Sigmoid colon (tissue), 7 donors: ENCODE measurements around the gene ACTR2. TPM values are rescaled to one million over a fixed set of nuclear protein-coding genes. Genes with fewer than 3 reads are reported as not detected.

Experiments used
- DNase-seq: peaks from one replicate; pipeline ENCODE4 v3.0.0-alpha.2; 2019
- H3K27ac ChIP-seq, 4 donors: fragments of 200-600 bp; sonication (generic); one replicate each; pipeline ENCODE4 v1.5.1; 2016 to 2019; ENCODE audit warnings: mild to moderate bottlenecking in 1 of 4
- H3K27me3 ChIP-seq, 3 donors: fragments of 200-600 bp; sonication (generic); one replicate each; pipeline ENCODE4 v1.5.1; 2019; ENCODE audit warnings: mild to moderate bottlenecking in 1 of 3
- H3K36me3 ChIP-seq, 4 donors: fragments of 200-600 bp; sonication (generic); one replicate each; pipeline ENCODE4 v1.5.1; 2016 to 2019
- H3K4me1 ChIP-seq, 4 donors: fragments of 200-600 bp; sonication (generic); one replicate each; pipeline ENCODE4 v1.5.1; 2017 to 2019
- H3K4me3 ChIP-seq, 4 donors: fragments of 200-600 bp; sonication (generic); one replicate each; pipeline ENCODE4 v1.5.1; 2017 to 2019; ENCODE audit warnings: mild to moderate bottlenecking in 2 of 4, moderate library complexity in 1 of 4
- H3K9me3 ChIP-seq, 4 donors: fragments of 200-600 bp in 3 of 4; sonication (generic) in 3 of 4; one replicate each; pipeline versions ENCODE4 v1.5.1 to v1.6.1; 2013 to 2019
- EP300 ChIP-seq, 4 donors: sonication (generic); formaldehyde crosslinking; IDR thresholded peaks; one replicate each; pipeline ENCODE4 v1.6.1; 2017; ENCODE audit warnings: antibody characterized with exemption in 4 of 4
- POLR2A ChIP-seq, 2 donors: fragments of 450-650 bp; IDR thresholded peaks; one replicate each; pipeline ENCODE4 v1.6.1; 2016; ENCODE audit warnings: antibody characterized with exemption in 2 of 2, mild to moderate bottlenecking in 2 of 2, moderate library complexity in 2 of 2
- POLR2AphosphoS5 ChIP-seq, 4 donors: sonication (generic); formaldehyde crosslinking; IDR thresholded peaks; one replicate each; pipeline ENCODE4 v1.6.1; 2017; ENCODE audit warnings: antibody characterized with exemption in 4 of 4
- WGBS, 2 donors: extraction: QIAGEN DNeasy Blood & Tissue Kit; methylation state at CpG; one replicate each; pipeline ENCODE4 v1.1.7; 2013; 5-methylcytosine and 5-hydroxymethylcytosine counted together
- intact Hi-C: fragments of 100-400 bp; cut with DNase I; formaldehyde crosslinking; loops from one replicate; pipeline ENCODE4 v1.15.1; 2023
- polyA plus RNA-seq, 3 donors: library from polyadenylated mRNA; stranded (reverse); fragments of 200-250 nt; gene quantifications; one replicate each; pipeline ENCODE4 v1.2.3, GENCODE V29; 2013
- total RNA-seq, 4 donors: library from RNA; depleted of rRNA; stranded (reverse); fragments of >200 nt; gene quantifications; one replicate each; pipeline ENCODE4 v1.1.0, GENCODE V29; 2016
- TF ChIP-seq, protein P1 (sequence below), 4 experiments: fragments of 450-650 bp in 3 of 4; fragments of 200-600 bp in 1 of 4; IDR thresholded peaks; one replicate each; pipeline ENCODE4 v1.5.1; 2016 to 2019; ENCODE audit warnings: antibody characterized with exemption in 4 of 4, mild to moderate bottlenecking in 3 of 4, moderate library complexity in 2 of 4
- donor health status: healthy with polysubstance abuse.
- donor health status: Bipolar disorder and iron deficiency.
- donor health status: healthy.

ACTR2 gene
- total and polyA plus RNA-seq, 7 donors: 70.9 to 171 (median 98.1) TPM

DNA sequence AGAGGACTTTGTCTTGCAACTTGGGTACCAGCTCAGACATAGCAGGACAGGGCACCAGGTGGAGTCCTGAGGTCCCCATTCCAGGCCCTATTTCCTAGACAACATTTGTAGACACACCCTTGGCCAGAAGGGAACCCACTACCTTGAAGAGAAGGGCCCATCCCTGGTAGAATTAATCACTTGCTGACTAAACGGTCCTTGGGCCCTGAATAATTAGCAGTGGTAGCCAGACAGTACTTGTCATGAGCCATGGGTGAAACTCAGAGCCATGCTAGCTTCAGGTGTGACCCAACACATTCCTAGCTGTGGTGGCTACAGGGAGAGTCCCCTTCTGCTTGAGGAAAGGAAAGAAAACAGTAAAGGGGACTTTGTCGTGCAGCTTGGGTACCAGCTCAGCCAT lies 28.5 kb upstream of the ACTR2 start:
- DNase-seq: no peak
- Histone ChIP-seq H3K27me3 (no peaks in the 10 kb centered on the region), H3K4me1 (no peaks in the 10 kb centered on the region), H3K4me3 (no peak overlapping the region), H3K9me3 (no peaks in the 10 kb centered on the region), H3K27ac (no peak overlapping the region), H3K36me3 (no peaks in the 10 kb centered on the region)
- intact Hi-C loops: no loop called here
- TF ChIP-seq POLR2A (IDR thresholded peaks at IDR 0.05): no peak
- TF ChIP-seq POLR2AphosphoS5 (IDR thresholded peaks at IDR 0.05): no peak
- TF ChIP-seq, protein P1, sequence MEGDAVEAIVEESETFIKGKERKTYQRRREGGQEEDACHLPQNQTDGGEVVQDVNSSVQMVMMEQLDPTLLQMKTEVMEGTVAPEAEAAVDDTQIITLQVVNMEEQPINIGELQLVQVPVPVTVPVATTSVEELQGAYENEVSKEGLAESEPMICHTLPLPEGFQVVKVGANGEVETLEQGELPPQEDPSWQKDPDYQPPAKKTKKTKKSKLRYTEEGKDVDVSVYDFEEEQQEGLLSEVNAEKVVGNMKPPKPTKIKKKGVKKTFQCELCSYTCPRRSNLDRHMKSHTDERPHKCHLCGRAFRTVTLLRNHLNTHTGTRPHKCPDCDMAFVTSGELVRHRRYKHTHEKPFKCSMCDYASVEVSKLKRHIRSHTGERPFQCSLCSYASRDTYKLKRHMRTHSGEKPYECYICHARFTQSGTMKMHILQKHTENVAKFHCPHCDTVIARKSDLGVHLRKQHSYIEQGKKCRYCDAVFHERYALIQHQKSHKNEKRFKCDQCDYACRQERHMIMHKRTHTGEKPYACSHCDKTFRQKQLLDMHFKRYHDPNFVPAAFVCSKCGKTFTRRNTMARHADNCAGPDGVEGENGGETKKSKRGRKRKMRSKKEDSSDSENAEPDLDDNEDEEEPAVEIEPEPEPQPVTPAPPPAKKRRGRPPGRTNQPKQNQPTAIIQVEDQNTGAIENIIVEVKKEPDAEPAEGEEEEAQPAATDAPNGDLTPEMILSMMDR (IDR thresholded peaks at IDR 0.05): no peak
- 76 to 84% methylated on average over 2 of the region's 2 CpGs for WGBS, 2 donors

DNA sequence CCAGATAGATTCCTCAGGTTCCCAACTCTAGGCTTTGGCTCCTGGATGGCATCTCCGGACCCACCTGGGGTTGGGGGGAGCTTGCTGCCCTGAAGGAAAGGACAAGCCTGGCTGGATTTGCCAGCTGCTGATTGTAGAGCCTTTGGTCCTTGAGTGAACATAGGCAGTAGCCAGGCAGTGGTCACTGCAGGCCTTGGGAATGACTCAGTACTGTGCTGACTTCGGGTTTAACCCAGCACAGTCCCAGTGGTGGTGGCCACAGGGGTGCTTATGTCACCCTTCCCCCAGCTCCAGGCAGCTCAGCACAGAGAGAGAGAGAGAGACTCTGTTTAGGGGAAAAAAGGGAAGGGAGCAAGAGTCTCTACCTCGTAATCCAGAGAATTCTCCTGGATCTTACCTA lies 27.7 kb upstream of the ACTR2 start:
- TF ChIP-seq POLR2AphosphoS5 (IDR thresholded peaks at IDR 0.05) (no peak), EP300 (IDR thresholded peaks at IDR 0.05) (no peak), POLR2A (IDR thresholded peaks at IDR 0.05) (no peak)
- TF ChIP-seq, protein P1 (IDR thresholded peaks at IDR 0.05): no peak
- H3K9me3 ChIP-seq: no peaks in the 10 kb centered on the region
- DNase-seq: no peak
- intact Hi-C loops: no loop called here
- H3K4me3 ChIP-seq: no peak overlapping the region
- no peaks in the 10 kb centered on the region for H3K36me3 ChIP-seq
- no peaks in the 10 kb centered on the region for H3K4me1 ChIP-seq
- WGBS, 2 donors: 72 to 91% methylated on average over 3 of the region's 3 CpGs
- no peaks in the 10 kb centered on the region for H3K27me3 ChIP-seq
- H3K27ac ChIP-seq: no peak overlapping the region

DNA sequence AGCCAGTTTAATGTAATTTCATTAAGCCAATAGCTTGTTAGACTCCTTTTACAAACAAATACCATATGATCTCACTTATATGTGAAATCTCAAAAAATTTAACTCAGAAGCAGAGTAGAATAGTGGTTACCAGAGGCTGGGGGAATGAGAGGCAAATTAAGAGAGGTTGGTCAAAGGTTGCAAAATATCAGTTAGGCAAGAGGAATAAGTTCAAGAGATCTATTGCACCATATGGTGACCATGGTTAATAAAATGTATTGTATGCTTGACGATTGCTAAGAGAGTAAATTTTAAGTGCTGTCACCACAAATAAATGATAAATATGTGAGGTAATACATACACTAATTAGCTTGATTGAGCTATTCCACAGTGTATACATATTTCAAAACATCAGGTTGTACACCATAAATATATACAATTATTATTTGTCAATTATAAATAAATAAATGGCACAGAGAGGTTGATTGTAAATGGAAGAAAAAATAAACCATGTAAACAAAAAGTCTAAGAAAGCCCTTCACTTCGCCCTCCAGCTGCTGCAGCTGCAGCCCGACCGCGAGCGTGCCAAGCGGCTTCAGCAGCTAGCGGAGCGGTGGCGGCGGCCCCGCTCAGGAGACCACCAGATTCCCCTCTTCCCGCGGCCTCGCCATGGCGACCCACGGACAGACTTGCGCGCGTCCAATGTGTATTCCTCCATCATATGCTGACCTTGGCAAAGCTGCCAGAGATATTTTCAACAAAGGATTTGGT lies 23.0 kb upstream of the ACTR2 start:
- intact Hi-C loops: no loop called here
- Histone ChIP-seq H3K27me3 (no peaks in the 10 kb centered on the region), H3K4me1 (no peaks in the 10 kb centered on the region), H3K9me3 (no peaks in the 10 kb centered on the region), H3K27ac (no peak overlapping the region), H3K36me3 (no peaks in the 10 kb centered on the region), H3K4me3 (no peak overlapping the region)
- DNase-seq: no peak
- 94 to 96% methylated on average over 20 of the region's 20 CpGs for whole genome bisulfite sequencing, 2 donors
- TF ChIP-seq POLR2A (IDR thresholded peaks at IDR 0.05): no peak
- no peak for TF ChIP-seq EP300 (IDR thresholded peaks at IDR 0.05)
- no peak for TF ChIP-seq POLR2AphosphoS5 (IDR thresholded peaks at IDR 0.05)
- TF ChIP-seq, protein P1 (IDR thresholded peaks at IDR 0.05): no peak

DNA sequence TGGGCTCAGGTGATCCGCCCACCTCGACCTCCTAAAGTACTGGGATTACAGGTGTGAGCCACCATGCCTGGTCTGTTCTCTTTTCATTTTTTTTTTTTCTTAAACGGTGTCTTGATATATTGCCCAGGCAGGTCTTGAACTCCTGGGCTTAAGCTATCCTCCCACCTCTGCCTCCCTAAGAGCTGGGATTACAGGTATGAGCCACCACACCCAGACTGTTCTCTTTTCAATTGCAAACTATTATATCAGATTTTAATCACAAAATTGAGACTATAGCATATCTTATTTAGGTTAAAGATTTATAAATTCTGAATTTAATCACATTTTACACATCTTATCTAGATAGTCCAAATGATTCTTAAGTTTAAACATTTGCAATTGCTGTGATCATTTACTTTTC lies 15.5 kb upstream of the ACTR2 start:
- H3K27ac ChIP-seq: no peak overlapping the region
- 49 to 83% methylated on average over 3 of the region's 3 CpGs for WGBS, 2 donors
- TF ChIP-seq, protein P1 (IDR thresholded peaks at IDR 0.05): no peak
- no peak for TF ChIP-seq POLR2AphosphoS5 (IDR thresholded peaks at IDR 0.05)
- no peak for TF ChIP-seq EP300 (IDR thresholded peaks at IDR 0.05)
- no peak for TF ChIP-seq POLR2A (IDR thresholded peaks at IDR 0.05)
- no peaks in the 10 kb centered on the region for H3K9me3 ChIP-seq
- H3K27me3 ChIP-seq: no peaks in the 10 kb centered on the region
- intact Hi-C loops: no loop called here
- no peaks in the 10 kb centered on the region for H3K4me1 ChIP-seq
- H3K4me3 ChIP-seq: no peak overlapping the region
- DNase-seq: no peak
- no peaks in the 10 kb centered on the region for H3K36me3 ChIP-seq

DNA sequence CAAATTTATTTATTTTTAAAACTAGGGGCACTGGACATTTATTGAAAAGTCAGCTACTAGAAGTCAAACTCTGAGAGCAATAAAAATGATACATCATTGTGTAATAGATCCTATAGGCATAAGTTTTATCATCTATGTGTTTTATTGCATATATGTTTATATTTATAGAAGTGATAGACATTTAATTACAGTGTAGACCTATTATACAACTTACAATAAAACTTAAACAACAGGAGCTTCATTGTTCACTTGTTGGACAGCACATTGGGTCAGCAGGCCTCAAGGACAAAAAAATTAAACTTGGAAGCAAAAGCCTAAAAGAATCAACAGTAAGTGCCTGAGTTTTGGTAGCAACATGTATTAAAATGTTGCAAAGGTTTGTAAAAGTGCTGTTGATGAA lies 15.0 kb upstream of the ACTR2 start:
- Histone ChIP-seq H3K9me3 (no peaks in the 10 kb centered on the region), H3K4me1 (no peaks in the 10 kb centered on the region), H3K36me3 (no peaks in the 10 kb centered on the region), H3K27ac (no peak overlapping the region), H3K4me3 (no peak overlapping the region), H3K27me3 (no peaks in the 10 kb centered on the region)
- no peak for DNase-seq
- intact Hi-C loops: no loop called here
- TF ChIP-seq, protein P1 (IDR thresholded peaks at IDR 0.05): no peak
- TF ChIP-seq EP300 (IDR thresholded peaks at IDR 0.05) (no peak), POLR2AphosphoS5 (IDR thresholded peaks at IDR 0.05) (no peak), POLR2A (IDR thresholded peaks at IDR 0.05) (no peak)
